CD14-positive monocyte (primary cell): ENCODE results near the gene NMT1. TPM values are rescaled to one million over a fixed set of nuclear protein-coding genes. Genes with fewer than 3 reads are reported as not detected.

ENCODE experiments used
- DNase-seq, 3 donors: peaks; one replicate each; pipeline ENCODE4 v3.0.0-alpha.2; 2011 to 2022
- H2AFZ ChIP-seq: 2 replicates; pipeline ENCODE4 v1.6.0; 2012; ENCODE audit warnings: mild to moderate bottlenecking, low read depth, low read length, inconsistent platforms; ENCODE audit not compliant: insufficient read depth, poor library complexity, severe bottlenecking
- H3K27ac ChIP-seq, 2 donors: 1 replicate in 1 of 2; 2 replicates in 1 of 2; pipeline ENCODE4 v1.5.1; 2012 to 2013; ENCODE audit warnings: low read length in 2 of 2, control low read depth in 1 of 2, inconsistent platforms in 1 of 2, low read depth in 1 of 2, mild to moderate bottlenecking in 1 of 2
- H3K27me3 ChIP-seq, 2 donors: one replicate each; pipeline versions ENCODE4 v1.6.0 to v1.6.1; 2011 to 2013; ENCODE audit warnings: low read length in 2 of 2; ENCODE audit not compliant: control insufficient read depth in 2 of 2, insufficient read depth in 2 of 2
- H3K36me3 ChIP-seq, 2 donors: replicated peaks in 1 of 2; 1 replicate in 1 of 2; 2 replicates in 1 of 2; pipeline versions ENCODE4 v1.5.1 to v1.6.1; 2012 to 2013; ENCODE audit warnings: low read length in 2 of 2, control low read depth in 1 of 2, inconsistent platforms in 1 of 2, mild to moderate bottlenecking in 1 of 2; ENCODE audit not compliant: insufficient read depth in 2 of 2, control insufficient read depth in 1 of 2
- H3K4me1 ChIP-seq, 2 donors: 1 replicate in 1 of 2; 2 replicates in 1 of 2; pipeline versions ENCODE4 v1.5.1 to v1.6.1; 2012 to 2013; ENCODE audit warnings: low read length in 2 of 2, control low read depth in 1 of 2, inconsistent platforms in 1 of 2, mild to moderate bottlenecking in 1 of 2, moderate library complexity in 1 of 2; ENCODE audit not compliant: insufficient read depth in 2 of 2, control insufficient read depth in 1 of 2
- H3K4me2 ChIP-seq: replicated peaks from 2 replicates; pipeline ENCODE3; 2012; ENCODE audit warnings: low read length, moderate library complexity, mild to moderate bottlenecking; ENCODE audit not compliant: poor library complexity, severe bottlenecking; ENCODE audit errors: extremely low read depth
- H3K4me3 ChIP-seq, 3 experiments: fragments of 200-600 bp in 1 of 3; sonication (generic) in 1 of 3; replicated peaks in 1 of 3; 1 replicate in 2 of 3; 2 replicates in 1 of 3; pipeline ENCODE4 v1.5.1; 2011 to 2013; ENCODE audit warnings: low read length in 3 of 3, mild to moderate bottlenecking in 3 of 3, control low read depth in 2 of 3, low read depth in 2 of 3, inconsistent platforms in 1 of 3, moderate library complexity in 1 of 3
- H3K79me2 ChIP-seq: 2 replicates; pipeline ENCODE4 v1.6.0; 2012; ENCODE audit warnings: mild to moderate bottlenecking, control low read depth, inconsistent platforms, low read length, moderate library complexity; ENCODE audit not compliant: insufficient read depth
- H3K9ac ChIP-seq: 2 replicates; pipeline ENCODE4 v1.6.0; 2017; ENCODE audit warnings: low read length, mild to moderate bottlenecking; ENCODE audit not compliant: insufficient read depth, poor library complexity, severe bottlenecking
- H3K9me3 ChIP-seq, 2 donors: replicated peaks in 1 of 2; 1 replicate in 1 of 2; 2 replicates in 1 of 2; pipeline versions ENCODE4 v1.5.1 to v1.6.1; 2012 to 2013; ENCODE audit warnings: low read length in 2 of 2, control low read depth in 1 of 2; ENCODE audit not compliant: control insufficient read depth in 1 of 2, insufficient read depth in 1 of 2
- H4K20me1 ChIP-seq: 2 replicates; pipeline ENCODE4 v1.6.0; 2012; ENCODE audit warnings: mild to moderate bottlenecking, low read length, control low read depth, moderate library complexity; ENCODE audit not compliant: insufficient read depth
- H3K27ac Mint-ChIP-seq, 7 donors: one replicate each; pipeline ENCODE4 v1.8.0; 2020; ENCODE audit warnings: mild to moderate bottlenecking in 7 of 7, mixed read lengths in 7 of 7, moderate library complexity in 6 of 7, inconsistent platforms in 2 of 7
- H3K27me3 Mint-ChIP-seq, 3 donors: one replicate each; pipeline ENCODE4 v1.8.0; 2021 to 2022; ENCODE audit warnings: low read depth in 3 of 3, mild to moderate bottlenecking in 3 of 3, mixed read lengths in 3 of 3, moderate library complexity in 3 of 3, inconsistent platforms in 1 of 3
- H3K36me3 Mint-ChIP-seq, 2 donors: one replicate each; pipeline ENCODE4 v1.8.0; 2020; ENCODE audit warnings: mixed read lengths in 2 of 2, inconsistent platforms in 1 of 2, mild to moderate bottlenecking in 1 of 2
- H3K4me1 Mint-ChIP-seq: one replicate; pipeline ENCODE4 v1.8.0; 2020; ENCODE audit warnings: mild to moderate bottlenecking, mixed read lengths
- H3K4me3 Mint-ChIP-seq, 2 donors: one replicate each; pipeline ENCODE4 v1.8.0; 2020; ENCODE audit warnings: mild to moderate bottlenecking in 2 of 2, mixed read lengths in 2 of 2, moderate library complexity in 1 of 2
- H3K9me3 Mint-ChIP-seq, 7 donors: one replicate each; pipeline ENCODE4 v1.8.0; 2020 to 2022; ENCODE audit warnings: mixed read lengths in 7 of 7, mild to moderate bottlenecking in 6 of 7, moderate library complexity in 6 of 7, inconsistent platforms in 2 of 7
- CTCF ChIP-seq: fragments of 200-600 bp; IDR thresholded peaks from one replicate; pipeline ENCODE4 v1.8.0; 2022; ENCODE audit warnings: antibody characterized with exemption, mild to moderate bottlenecking
- WGBS: methylation state at CpG from one replicate; pipeline ENCODE4 v1.1.5; 2013; ENCODE audit warnings: missing lambda C conversion rate; ENCODE audit not compliant: insufficient coverage; 5-methylcytosine and 5-hydroxymethylcytosine counted together
- intact Hi-C, 2 donors: fragments of 100-400 bp; cut with micrococcal nuclease; formaldehyde crosslinking; loops; one replicate each; pipeline versions ENCODE4 v1.15.0 to v1.15.1; 2023
- polyA plus RNA-seq, 3 donors: library from polyadenylated mRNA; depleted of rRNA in 1 of 3; unstranded in 2 of 3; stranded (reverse) in 1 of 3; fragments of 300-500 nt in 2 of 3; fragments of >200 nt in 1 of 3; fragmentation: Illumina TruSeq in 2 of 3; gene quantifications; 1 replicate in 2 of 3; 2 replicates in 1 of 3; pipeline ENCODE4 v1.2.3, GENCODE V29; 2012 to 2021

Gene NMT1
- polyA plus RNA-seq, 3 donors, result 27.2 to 50.2 (median 45.1) TPM

GRCh38 chr17:45127548-45128300 lies 66.6 kb downstream of the NMT1 start:
- Mint-ChIP-seq H3K4me1 (peaks cover 33% of the 10 kb centered on the region), H3K9me3 (no peaks in the 10 kb centered on the region), H3K27me3 (peaks cover 7 to 14% (median 12%) of the 10 kb centered on the region in 3 donors), H3K36me3 (no peaks in the 10 kb centered on the region), H3K4me3 (no peak overlapping the region), H3K27ac (peak overlapping the region in 1 of 7 donors; percentile 21)
- Histone ChIP-seq H3K36me3 (no peaks in the 10 kb centered on the region), H3K4me2 (no peak overlapping the region), H3K79me2 (no peaks in the 10 kb centered on the region), H3K9me3 (no peaks in the 10 kb centered on the region), H3K9ac (no peak overlapping the region), H3K27me3 (peaks cover 0 to 8% of the 10 kb centered on the region in 2 donors), H3K4me1 (peaks cover 25 to 37% of the 10 kb centered on the region in 2 donors), H2AFZ (no peak overlapping the region), H3K27ac (no peak overlapping the region), H4K20me1 (no peaks in the 10 kb centered on the region), H3K4me3 (no peak overlapping the region)
- DNase-seq, result no peak
- WGBS, result 93% methylated on average over 12 of the region's 20 CpGs
- TF ChIP-seq CTCF, result no peak
- intact Hi-C loops, result no loop called here

GRCh38 chr17:45128331-45128730 lies 67.2 kb downstream of the NMT1 start:
- H3K27me3 Mint-ChIP-seq, result peaks cover 7 to 15% (median 12%) of the 10 kb centered on the region in 3 donors
- peaks cover 27 to 37% of the 10 kb centered on the region in 2 donors for H3K4me1 ChIP-seq
- no peak overlapping the region for H3K4me2 ChIP-seq
- no peak for TF ChIP-seq CTCF
- WGBS, result no CpG with 5 or more reads among the region's 5 CpGs
- H3K9ac ChIP-seq, result no peak overlapping the region
- no peak for DNase-seq
- H3K4me1 Mint-ChIP-seq, result peaks cover 30% of the 10 kb centered on the region
- H3K9me3 Mint-ChIP-seq, result no peaks in the 10 kb centered on the region
- H4K20me1 ChIP-seq, result no peaks in the 10 kb centered on the region
- no peaks in the 10 kb centered on the region for H3K36me3 Mint-ChIP-seq
- no peak overlapping the region for H3K4me3 Mint-ChIP-seq
- H3K27ac Mint-ChIP-seq, result no peak overlapping the region
- H3K9me3 ChIP-seq, result no peaks in the 10 kb centered on the region
- H3K4me3 ChIP-seq, result no peak overlapping the region
- H2AFZ ChIP-seq, result no peak overlapping the region
- intact Hi-C loops, result no loop called here
- no peaks in the 10 kb centered on the region for H3K36me3 ChIP-seq
- peaks cover 0 to 8% of the 10 kb centered on the region in 2 donors for H3K27me3 ChIP-seq
- no peaks in the 10 kb centered on the region for H3K79me2 ChIP-seq
- H3K27ac ChIP-seq, result no peak overlapping the region
